Measurements from ENCODE around the gene ATN1.

ATN1 gene

GRCh38 chr12:6950811-6951540 is 23.2 kb downstream of the ATN1 start, which contains the start of gene PTPN6:
TSS of gene PTPN6 (plus strand) at chr12:6951356. CDS start at chr12:6951513, 157 bp downstream.
- no peak for TF ChIP-seq CTCF (IDR thresholded peaks at IDR 0.05)
- Histone ChIP-seq H3K4me3 (peak within 1 kb of the TSS; percentile 66), H3K27ac (peak within 1 kb of the TSS in 1 of 2 donors; percentile 83)
- DNase-seq (ENCODE audit: low spot score) = no peak

GRCh38 chr12:6951551-6952120 is 23.9 kb downstream of the ATN1 start:
- no peak for DNase-seq (ENCODE audit: low spot score)
- peak overlapping the region in 1 of 2 donors; percentile 83 for H3K27ac ChIP-seq
- H3K4me3 ChIP-seq = peak overlapping the region; percentile 66
- no peak for TF ChIP-seq CTCF (IDR thresholded peaks at IDR 0.05)

GRCh38 chr12:6952121-6952862 is 24.5 kb downstream of the ATN1 start:
- peak overlapping the region; percentile 66 for H3K4me3 ChIP-seq
- H3K27ac ChIP-seq = peak overlapping the region in 1 of 2 donors; percentile 83
- TF ChIP-seq CTCF (IDR thresholded peaks at IDR 0.05) = no peak
- DNase-seq (ENCODE audit: low spot score) = no peak

- TF ChIP-seq CTCF (IDR thresholded peaks at IDR 0.05) = no peak
- no peak for DNase-seq (ENCODE audit: low spot score)
- Histone ChIP-seq H3K27ac (peak overlapping the region in 1 of 2 donors; percentile 83), H3K4me3 (peak overlapping the region; percentile 66)
These were observed 25.2 kb downstream of the ATN1 start for GRCh38 chr12:6952863-6953441.

GRCh38 chr12:6953442-6954315 is 25.9 kb downstream of the ATN1 start:
- no peak for TF ChIP-seq CTCF (IDR thresholded peaks at IDR 0.05)
- peak; percentile 76 for DNase-seq (ENCODE audit: low spot score)
- Histone ChIP-seq H3K4me3 (peak overlapping the region; percentile 66), H3K27ac (peak overlapping the region in 1 of 2 donors; percentile 83)

Measured in coronary artery (tissue), 2 donors.